ENCODE data around the gene NTNG1.

Gene NTNG1

DNA sequence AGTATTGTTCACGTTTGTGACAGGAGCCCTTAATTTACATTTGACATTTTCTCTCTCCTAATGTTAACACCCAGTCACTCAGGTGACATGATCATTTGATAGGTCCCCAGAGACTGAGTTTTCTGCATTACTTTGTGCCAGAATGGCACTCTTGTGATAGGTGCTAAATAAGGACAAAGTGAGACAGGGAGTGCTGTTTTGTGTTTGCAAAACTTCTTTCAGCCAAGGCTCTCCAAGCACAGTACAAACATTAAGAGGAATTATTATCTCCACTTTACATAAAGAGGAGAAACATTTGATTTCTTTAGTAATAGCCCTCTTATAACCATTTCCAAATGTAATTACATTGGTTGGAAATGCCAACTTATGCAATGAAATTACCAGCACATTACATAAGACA is 355.2 kb downstream of the NTNG1 start:
- no peaks in the 10 kb centered on the region for H3K27me3 ChIP-seq (replicated peaks; ENCODE audit: control insufficient read depth, insufficient read depth, low read length, poor library complexity, severe bottlenecking)
- H3K9me3 ChIP-seq (ENCODE audit: control insufficient read depth, low read length), result no peaks in the 10 kb centered on the region
- no peak overlapping the region for H3K4me3 ChIP-seq (ENCODE audit: insufficient read depth, low read depth, low read length, poor library complexity, severe bottlenecking)
- H3K27ac ChIP-seq (ENCODE audit: insufficient read depth, low read length, poor library complexity, severe bottlenecking), result no peak overlapping the region
- no peak for DNase-seq
- no peaks in the 10 kb centered on the region for H3K4me1 ChIP-seq (ENCODE audit: control insufficient read depth, insufficient read depth, low read length, poor library complexity, severe bottlenecking)
- H3K36me3 ChIP-seq (ENCODE audit: control insufficient read depth, insufficient read depth, low read length), result no peaks in the 10 kb centered on the region

DNA sequence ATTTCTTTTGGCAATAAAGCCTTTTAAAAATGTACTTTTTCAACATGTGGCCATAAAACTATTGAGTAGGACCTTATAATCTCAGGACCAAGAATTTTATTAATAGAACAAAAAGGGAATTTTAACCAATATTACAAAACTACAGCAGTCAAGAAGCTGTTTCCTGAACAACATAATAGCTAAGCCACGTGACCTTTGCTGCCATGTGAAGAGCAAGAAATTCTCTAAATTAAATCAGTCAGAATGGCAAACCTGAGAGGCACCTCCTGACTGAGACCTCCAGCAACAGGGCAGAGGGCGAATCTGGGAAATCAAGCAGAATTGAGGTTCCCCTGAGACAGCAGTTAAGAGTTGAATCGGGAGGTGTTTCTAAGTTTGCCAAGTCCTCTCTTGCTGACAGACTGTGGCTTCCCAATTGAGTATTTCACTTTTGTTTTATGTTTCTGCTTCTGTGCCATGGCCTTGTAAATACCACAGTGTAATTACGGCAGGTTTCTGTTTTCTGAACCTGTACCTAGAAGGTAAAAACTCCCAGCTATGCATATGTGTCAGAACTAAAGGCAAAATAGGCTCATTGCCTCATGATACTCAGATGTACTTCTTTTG is 358.4 kb downstream of the NTNG1 start:
- Histone ChIP-seq H3K4me1 (ENCODE audit: control insufficient read depth, insufficient read depth, low read length, poor library complexity, severe bottlenecking) (no peaks in the 10 kb centered on the region), H3K27me3 (replicated peaks; ENCODE audit: control insufficient read depth, insufficient read depth, low read length, poor library complexity, severe bottlenecking) (no peaks in the 10 kb centered on the region), H3K27ac (ENCODE audit: insufficient read depth, low read length, poor library complexity, severe bottlenecking) (no peak overlapping the region), H3K4me3 (ENCODE audit: insufficient read depth, low read depth, low read length, poor library complexity, severe bottlenecking) (no peak overlapping the region), H3K9me3 (ENCODE audit: control insufficient read depth, low read length) (no peaks in the 10 kb centered on the region), H3K36me3 (ENCODE audit: control insufficient read depth, insufficient read depth, low read length) (no peaks in the 10 kb centered on the region)
- DNase-seq, result no peak

DNA sequence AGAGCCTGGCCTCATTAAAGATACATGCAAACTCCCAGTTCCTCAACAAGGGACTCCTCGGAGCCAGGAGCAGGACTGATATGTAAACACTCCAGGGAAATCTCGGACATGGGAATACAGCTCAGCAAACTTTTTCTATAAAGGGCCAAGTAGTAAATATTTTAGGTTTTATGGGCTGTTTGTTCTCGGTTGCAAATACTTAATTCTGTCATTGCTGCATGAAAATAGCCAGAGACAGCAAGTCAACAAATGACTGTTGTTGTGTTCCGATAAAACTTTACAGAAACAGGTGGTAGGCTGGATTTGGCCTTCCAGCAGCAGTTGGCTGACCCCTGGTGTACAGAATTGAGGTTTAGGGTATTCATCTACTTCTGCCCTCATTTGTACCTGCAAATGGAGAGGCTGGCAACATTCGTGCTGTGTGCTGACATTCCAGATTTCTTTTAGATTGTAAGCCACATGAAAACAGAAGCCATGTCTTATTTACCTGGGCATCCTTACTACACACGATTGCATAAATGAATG is 360.3 kb downstream of the NTNG1 start:
- H3K27ac ChIP-seq (ENCODE audit: insufficient read depth, low read length, poor library complexity, severe bottlenecking), result no peak overlapping the region
- H3K9me3 ChIP-seq (ENCODE audit: control insufficient read depth, low read length), result no peaks in the 10 kb centered on the region
- no peaks in the 10 kb centered on the region for H3K27me3 ChIP-seq (replicated peaks; ENCODE audit: control insufficient read depth, insufficient read depth, low read length, poor library complexity, severe bottlenecking)
- H3K4me3 ChIP-seq (ENCODE audit: insufficient read depth, low read depth, low read length, poor library complexity, severe bottlenecking), result no peak overlapping the region
- DNase-seq, result no peak
- H3K4me1 ChIP-seq (ENCODE audit: control insufficient read depth, insufficient read depth, low read length, poor library complexity, severe bottlenecking), result no peaks in the 10 kb centered on the region
- H3K36me3 ChIP-seq (ENCODE audit: control insufficient read depth, insufficient read depth, low read length), result no peaks in the 10 kb centered on the region

DNA sequence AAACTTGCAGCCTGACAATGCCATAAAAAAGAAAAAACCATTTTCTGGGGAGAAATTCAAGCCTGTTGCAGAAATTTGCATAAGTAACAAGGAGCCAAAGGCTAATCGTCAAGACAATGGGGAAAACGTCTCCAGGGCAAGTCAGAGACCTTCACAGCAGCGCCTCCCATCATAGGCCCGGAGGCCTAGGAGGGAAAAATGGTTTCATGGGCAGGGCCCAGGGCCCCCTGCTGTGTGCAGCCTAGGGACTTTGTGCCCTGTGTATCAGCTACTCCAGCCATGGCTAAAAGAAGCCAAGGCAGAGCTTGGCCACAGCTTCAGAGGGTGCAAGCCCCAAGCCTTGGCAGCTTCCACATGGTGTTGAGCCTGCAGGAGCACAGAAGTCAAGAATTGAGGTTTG is 369.5 kb downstream of the NTNG1 start:
- H3K36me3 ChIP-seq (ENCODE audit: control insufficient read depth, insufficient read depth, low read length), result no peaks in the 10 kb centered on the region
- H3K4me1 ChIP-seq (ENCODE audit: control insufficient read depth, insufficient read depth, low read length, poor library complexity, severe bottlenecking), result no peaks in the 10 kb centered on the region
- DNase-seq, result no peak
- H3K27ac ChIP-seq (ENCODE audit: insufficient read depth, low read length, poor library complexity, severe bottlenecking), result no peak overlapping the region
- no peak overlapping the region for H3K4me3 ChIP-seq (ENCODE audit: insufficient read depth, low read depth, low read length, poor library complexity, severe bottlenecking)
- H3K27me3 ChIP-seq (replicated peaks; ENCODE audit: control insufficient read depth, insufficient read depth, low read length, poor library complexity, severe bottlenecking), result no peaks in the 10 kb centered on the region
- H3K9me3 ChIP-seq (ENCODE audit: control insufficient read depth, low read length), result no peaks in the 10 kb centered on the region

DNA sequence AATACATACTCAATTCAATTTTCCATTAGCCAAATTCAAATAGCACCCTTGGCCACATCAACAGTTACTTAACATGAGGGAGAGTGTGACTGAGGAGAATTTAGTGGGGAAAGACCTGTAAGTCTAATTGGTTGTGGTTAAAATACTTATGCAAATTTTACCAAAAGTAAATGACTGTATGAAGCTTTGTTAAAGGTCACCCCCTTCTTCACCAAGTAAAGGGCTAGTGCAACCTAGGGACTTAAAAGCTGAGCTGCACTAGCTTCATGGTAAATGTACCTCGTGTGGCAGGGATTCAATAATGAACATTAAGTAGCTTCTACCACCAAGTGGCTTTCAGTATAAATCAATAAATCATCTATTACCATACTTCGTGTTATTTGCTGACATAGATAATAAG is 372.0 kb downstream of the NTNG1 start:
- Histone ChIP-seq H3K36me3 (ENCODE audit: control insufficient read depth, insufficient read depth, low read length) (no peaks in the 10 kb centered on the region), H3K27me3 (replicated peaks; ENCODE audit: control insufficient read depth, insufficient read depth, low read length, poor library complexity, severe bottlenecking) (no peaks in the 10 kb centered on the region), H3K4me1 (ENCODE audit: control insufficient read depth, insufficient read depth, low read length, poor library complexity, severe bottlenecking) (no peaks in the 10 kb centered on the region), H3K9me3 (ENCODE audit: control insufficient read depth, low read length) (no peaks in the 10 kb centered on the region), H3K4me3 (ENCODE audit: insufficient read depth, low read depth, low read length, poor library complexity, severe bottlenecking) (no peak overlapping the region), H3K27ac (ENCODE audit: insufficient read depth, low read length, poor library complexity, severe bottlenecking) (no peak overlapping the region)
- no peak for DNase-seq

DNA sequence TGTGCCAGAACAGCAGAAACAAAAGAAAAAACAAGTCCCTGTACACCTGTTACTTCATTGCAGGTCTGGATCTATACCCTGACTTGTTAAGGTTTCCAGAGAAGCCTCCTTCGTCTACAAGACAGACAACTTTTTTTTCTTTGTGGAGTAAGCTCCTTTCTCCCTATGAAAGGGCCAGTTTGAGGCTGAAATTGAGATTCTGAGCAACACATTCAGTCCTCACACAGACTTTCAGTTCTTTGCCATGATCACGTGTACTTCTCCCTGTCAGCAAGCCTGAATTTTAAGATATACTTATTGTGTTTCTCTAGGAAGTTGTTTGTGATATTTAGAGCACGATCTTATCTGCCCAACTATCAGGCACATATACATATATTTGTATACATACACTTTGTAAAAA is 374.0 kb downstream of the NTNG1 start:
- Histone ChIP-seq H3K9me3 (ENCODE audit: control insufficient read depth, low read length) (no peaks in the 10 kb centered on the region), H3K36me3 (ENCODE audit: control insufficient read depth, insufficient read depth, low read length) (no peaks in the 10 kb centered on the region), H3K27ac (ENCODE audit: insufficient read depth, low read length, poor library complexity, severe bottlenecking) (no peak overlapping the region), H3K27me3 (replicated peaks; ENCODE audit: control insufficient read depth, insufficient read depth, low read length, poor library complexity, severe bottlenecking) (no peaks in the 10 kb centered on the region), H3K4me1 (ENCODE audit: control insufficient read depth, insufficient read depth, low read length, poor library complexity, severe bottlenecking) (no peaks in the 10 kb centered on the region), H3K4me3 (ENCODE audit: insufficient read depth, low read depth, low read length, poor library complexity, severe bottlenecking) (no peak overlapping the region)
- no peak for DNase-seq

DNA sequence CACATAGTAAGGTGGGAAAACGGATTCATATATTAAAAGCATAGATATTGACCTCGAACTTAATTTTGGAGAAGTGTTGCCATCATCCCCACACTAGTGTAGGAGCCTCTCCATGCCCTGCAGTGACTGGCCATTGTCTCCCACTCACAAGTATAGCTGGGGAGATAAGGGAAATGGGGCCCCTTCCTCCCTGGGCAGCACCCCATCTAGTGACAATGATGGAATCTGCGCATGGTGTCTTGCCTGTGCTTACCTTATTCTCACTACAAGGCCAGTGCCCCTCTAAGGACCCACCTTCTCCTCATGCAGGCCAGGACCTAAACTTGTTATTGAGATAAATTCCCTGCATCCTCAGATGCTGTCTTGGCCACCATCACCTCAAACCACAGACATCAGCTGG is 374.9 kb downstream of the NTNG1 start:
- Histone ChIP-seq H3K4me1 (ENCODE audit: control insufficient read depth, insufficient read depth, low read length, poor library complexity, severe bottlenecking) (no peaks in the 10 kb centered on the region), H3K36me3 (ENCODE audit: control insufficient read depth, insufficient read depth, low read length) (no peaks in the 10 kb centered on the region), H3K4me3 (ENCODE audit: insufficient read depth, low read depth, low read length, poor library complexity, severe bottlenecking) (no peak overlapping the region), H3K27me3 (replicated peaks; ENCODE audit: control insufficient read depth, insufficient read depth, low read length, poor library complexity, severe bottlenecking) (no peaks in the 10 kb centered on the region), H3K9me3 (ENCODE audit: control insufficient read depth, low read length) (no peaks in the 10 kb centered on the region), H3K27ac (ENCODE audit: insufficient read depth, low read length, poor library complexity, severe bottlenecking) (no peak overlapping the region)
- no peak for DNase-seq

DNA sequence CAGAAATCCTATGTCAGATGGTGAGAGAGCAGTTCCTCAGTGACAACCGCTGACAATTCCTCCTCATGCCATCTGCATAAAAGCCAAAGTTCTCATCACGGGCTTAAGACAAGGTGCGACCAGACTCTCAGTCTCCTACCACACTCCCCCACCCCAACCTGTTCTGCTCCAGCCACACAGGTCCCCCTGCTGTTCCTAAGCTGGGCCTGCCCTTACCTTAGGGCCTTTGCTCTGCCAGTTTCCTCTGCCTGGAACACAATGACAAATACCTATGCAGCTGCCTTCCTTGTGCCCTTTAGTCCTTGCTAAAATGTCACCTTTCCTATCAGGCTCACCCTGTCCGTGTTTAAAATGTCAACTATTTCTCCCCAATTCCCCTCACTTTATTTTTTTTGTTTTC is 382.2 kb downstream of the NTNG1 start:
- Histone ChIP-seq H3K27ac (ENCODE audit: insufficient read depth, low read length, poor library complexity, severe bottlenecking) (no peak overlapping the region), H3K9me3 (ENCODE audit: control insufficient read depth, low read length) (no peaks in the 10 kb centered on the region), H3K36me3 (ENCODE audit: control insufficient read depth, insufficient read depth, low read length) (no peaks in the 10 kb centered on the region), H3K4me3 (ENCODE audit: insufficient read depth, low read depth, low read length, poor library complexity, severe bottlenecking) (no peak overlapping the region), H3K4me1 (ENCODE audit: control insufficient read depth, insufficient read depth, low read length, poor library complexity, severe bottlenecking) (no peaks in the 10 kb centered on the region), H3K27me3 (replicated peaks; ENCODE audit: control insufficient read depth, insufficient read depth, low read length, poor library complexity, severe bottlenecking) (no peaks in the 10 kb centered on the region)
- no peak for DNase-seq

DNA sequence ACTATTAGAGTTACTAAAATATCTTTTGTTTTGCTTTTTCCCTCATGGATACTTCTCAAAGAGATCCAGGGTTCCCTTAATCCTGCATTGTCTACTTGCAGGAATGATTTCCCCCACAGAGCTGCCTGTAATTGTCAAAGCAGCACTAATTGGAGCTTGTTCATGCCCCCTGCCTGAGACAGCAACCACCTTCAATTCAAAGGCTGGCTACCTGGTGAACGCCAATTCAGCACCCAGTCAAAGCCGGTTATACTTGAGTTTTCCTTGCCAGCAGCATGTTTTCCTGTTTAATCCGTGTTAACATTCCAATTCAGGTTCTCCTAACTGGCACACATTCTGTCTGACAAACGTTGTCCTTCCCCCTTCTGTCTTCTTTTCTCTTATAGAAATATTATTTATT is 382.9 kb downstream of the NTNG1 start:
- Histone ChIP-seq H3K4me3 (ENCODE audit: insufficient read depth, low read depth, low read length, poor library complexity, severe bottlenecking) (no peak overlapping the region), H3K27ac (ENCODE audit: insufficient read depth, low read length, poor library complexity, severe bottlenecking) (no peak overlapping the region), H3K4me1 (ENCODE audit: control insufficient read depth, insufficient read depth, low read length, poor library complexity, severe bottlenecking) (no peaks in the 10 kb centered on the region), H3K36me3 (ENCODE audit: control insufficient read depth, insufficient read depth, low read length) (no peaks in the 10 kb centered on the region), H3K9me3 (ENCODE audit: control insufficient read depth, low read length) (no peaks in the 10 kb centered on the region), H3K27me3 (replicated peaks; ENCODE audit: control insufficient read depth, insufficient read depth, low read length, poor library complexity, severe bottlenecking) (no peaks in the 10 kb centered on the region)
- DNase-seq, result no peak

DNA sequence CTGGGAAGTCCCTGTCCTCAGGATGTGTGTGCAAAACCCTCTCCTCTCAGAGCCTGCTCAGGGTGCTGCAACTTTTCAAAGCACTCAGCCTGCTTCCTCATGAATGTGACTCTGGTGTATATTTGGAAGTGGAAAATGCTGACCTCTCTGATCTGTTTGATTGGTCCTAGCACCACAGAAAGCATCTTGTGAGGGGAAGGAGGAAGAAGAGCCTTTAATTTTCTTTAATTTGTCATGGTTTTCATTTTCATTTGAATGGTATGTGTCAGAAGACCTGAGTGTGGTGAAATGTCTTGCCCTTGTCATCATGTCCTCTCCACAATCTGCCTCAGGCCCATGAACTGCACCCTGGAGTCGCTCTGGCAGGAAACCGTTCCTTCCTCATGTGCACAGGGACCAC is 383.5 kb downstream of the NTNG1 start:
- no peak for DNase-seq
- Histone ChIP-seq H3K9me3 (ENCODE audit: control insufficient read depth, low read length) (no peaks in the 10 kb centered on the region), H3K36me3 (ENCODE audit: control insufficient read depth, insufficient read depth, low read length) (no peaks in the 10 kb centered on the region), H3K4me3 (ENCODE audit: insufficient read depth, low read depth, low read length, poor library complexity, severe bottlenecking) (no peak overlapping the region), H3K4me1 (ENCODE audit: control insufficient read depth, insufficient read depth, low read length, poor library complexity, severe bottlenecking) (no peaks in the 10 kb centered on the region), H3K27ac (ENCODE audit: insufficient read depth, low read length, poor library complexity, severe bottlenecking) (no peak overlapping the region), H3K27me3 (replicated peaks; ENCODE audit: control insufficient read depth, insufficient read depth, low read length, poor library complexity, severe bottlenecking) (no peaks in the 10 kb centered on the region)

All from effector memory CD4-positive, alpha-beta T cell (primary cell).